Stimulated activated CD4-positive, alpha-beta T cell treated with anti-CD3 and anti-CD28 coated beads, Interleukin-4, amount 100 ng/mL, for 4 hours (primary cell): ENCODE results near the gene C2.

ENCODE experiments used
- DNase-seq, 2 experiments: peaks; one replicate each; pipeline ENCODE4 v3.0.0-alpha.2; 2020

C2 gene

GRCh38 chr6:31927242-31927862 lies at the start of gene C2:
C2 (plus strand) TSS chr6:31927717; CDS start chr6:31927753, 36 bp downstream.
- no peak for DNase-seq

GRCh38 chr6:31878222-31878621 lies 49.3 kb upstream of the C2 start:
- no peak for DNase-seq

DNA sequence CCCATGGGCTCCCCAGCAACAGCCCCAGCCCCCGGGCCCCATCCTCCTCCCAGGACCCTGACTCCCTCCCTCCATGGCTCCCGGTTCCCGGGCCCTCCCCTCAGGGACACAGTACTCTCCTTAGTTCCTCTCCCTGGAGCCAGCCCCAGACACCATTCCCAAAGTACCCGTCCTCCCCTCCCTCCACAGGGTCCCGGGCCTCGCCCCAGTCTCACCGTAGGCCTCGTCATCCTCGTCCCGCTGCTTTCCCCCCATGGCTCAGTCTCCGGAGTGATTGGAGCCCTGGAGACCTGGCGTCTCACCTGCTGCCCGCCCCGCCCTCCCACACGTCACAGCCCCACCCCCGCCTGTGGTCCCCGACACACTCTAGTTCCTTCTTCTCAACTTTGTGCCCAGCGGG lies 48.8 kb upstream of the C2 start, which contains the start of gene SLC44A4:
TSS of gene SLC44A4 (minus strand) at position 272 of the 400 bp plus-strand sequence. CDS start at position 255, 17 bp downstream.
- no peak for DNase-seq

GRCh38 chr6:31879143-31879542 lies 48.4 kb upstream of the C2 start:
- no peak for DNase-seq

- no peak for DNase-seq
Measured at GRCh38 chr6:31879901-31880300, 47.6 kb upstream of the C2 start.

GRCh38 chr6:31880616-31881015 lies 46.9 kb upstream of the C2 start:
- no peak for DNase-seq

DNA sequence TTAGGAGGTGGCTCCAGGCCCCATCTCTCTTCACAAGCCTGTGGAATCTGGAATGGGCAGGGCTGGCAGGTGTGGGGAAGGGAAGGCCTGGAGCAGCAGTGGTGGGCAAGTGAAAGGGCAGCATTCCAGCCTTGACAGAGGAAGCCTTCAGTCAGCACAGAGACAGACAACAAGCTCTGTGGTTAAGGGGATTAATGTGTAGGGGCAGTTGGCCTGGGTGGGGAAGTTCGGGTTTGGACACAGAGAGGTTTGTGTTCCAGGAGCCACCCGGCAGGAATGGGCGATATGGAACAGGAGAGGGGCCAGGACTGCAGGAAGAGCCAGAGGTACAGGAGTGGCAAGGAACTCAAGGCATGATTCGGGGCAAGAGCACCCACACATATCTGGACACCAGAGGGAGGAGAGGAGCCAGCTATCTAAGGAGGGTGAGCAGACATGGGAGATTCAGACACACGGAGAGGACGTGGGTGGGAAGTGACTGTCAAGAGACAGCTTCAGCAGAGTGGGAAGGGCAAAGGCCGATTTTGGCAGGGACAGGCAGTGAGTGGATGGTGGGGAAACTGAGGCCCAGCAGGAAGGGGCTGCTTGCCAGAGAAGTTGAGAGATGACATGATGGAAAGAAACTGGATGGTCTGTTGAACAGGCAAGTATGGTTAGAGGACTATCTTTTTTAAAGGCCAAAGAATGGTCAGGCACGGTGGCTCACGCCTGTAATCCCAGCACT lies 46.2 kb upstream of the C2 start:
- no peak for DNase-seq

- DNase-seq = no peak
Measured at GRCh38 chr6:31882344-31882743, 45.2 kb upstream of the C2 start.

GRCh38 chr6:31883676-31884075 lies 43.8 kb upstream of the C2 start:
- no peak for DNase-seq

DNA sequence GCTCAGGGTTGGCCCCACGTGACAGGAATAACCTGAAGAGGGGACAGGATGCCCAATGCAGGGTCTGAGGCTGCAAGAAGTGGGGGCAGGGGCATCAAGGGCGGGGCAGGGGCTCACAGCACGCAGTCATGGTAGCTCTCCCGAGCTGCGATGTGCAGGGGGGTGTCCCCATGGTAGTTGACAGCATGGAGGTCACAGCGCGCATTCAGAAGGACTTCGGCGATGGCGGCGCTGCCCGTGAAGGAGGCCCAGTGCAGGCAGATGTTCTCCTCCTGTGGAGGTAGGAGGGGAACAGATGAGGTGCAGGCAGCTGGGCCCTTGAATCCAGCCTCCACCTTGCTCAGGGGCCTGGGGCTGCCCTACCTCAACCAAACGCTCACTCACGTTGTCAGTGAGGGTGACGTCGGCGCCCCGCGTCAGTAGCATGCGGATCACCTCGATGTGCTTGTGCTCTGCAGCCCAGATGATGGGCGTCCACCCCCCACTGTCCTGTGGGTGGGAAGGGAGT lies 42.9 kb upstream of the C2 start:
- no peak for DNase-seq

DNA sequence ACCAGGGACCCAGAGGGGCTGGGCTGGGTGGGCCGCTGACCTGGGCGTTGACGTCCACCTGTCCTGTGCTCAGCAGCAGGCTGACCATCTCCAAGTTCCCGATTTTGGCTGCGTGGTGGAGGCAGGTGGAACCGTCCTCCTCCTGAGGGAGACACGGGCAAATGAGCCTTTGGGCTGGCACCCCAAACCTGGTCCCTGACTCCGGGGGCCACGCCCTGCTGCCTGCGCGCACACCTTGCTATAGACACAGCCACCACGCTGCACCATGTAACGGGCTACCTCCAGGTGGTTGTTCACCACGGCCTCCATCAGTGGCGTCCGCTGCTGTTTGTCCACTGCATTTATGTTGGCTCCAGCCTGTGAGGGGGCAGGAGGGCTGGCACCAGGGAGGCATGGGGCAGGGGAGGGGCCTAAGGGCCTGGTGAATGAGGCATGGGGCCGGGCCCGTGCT lies 41.0 kb upstream of the C2 start:
- DNase-seq = no peak

DNA sequence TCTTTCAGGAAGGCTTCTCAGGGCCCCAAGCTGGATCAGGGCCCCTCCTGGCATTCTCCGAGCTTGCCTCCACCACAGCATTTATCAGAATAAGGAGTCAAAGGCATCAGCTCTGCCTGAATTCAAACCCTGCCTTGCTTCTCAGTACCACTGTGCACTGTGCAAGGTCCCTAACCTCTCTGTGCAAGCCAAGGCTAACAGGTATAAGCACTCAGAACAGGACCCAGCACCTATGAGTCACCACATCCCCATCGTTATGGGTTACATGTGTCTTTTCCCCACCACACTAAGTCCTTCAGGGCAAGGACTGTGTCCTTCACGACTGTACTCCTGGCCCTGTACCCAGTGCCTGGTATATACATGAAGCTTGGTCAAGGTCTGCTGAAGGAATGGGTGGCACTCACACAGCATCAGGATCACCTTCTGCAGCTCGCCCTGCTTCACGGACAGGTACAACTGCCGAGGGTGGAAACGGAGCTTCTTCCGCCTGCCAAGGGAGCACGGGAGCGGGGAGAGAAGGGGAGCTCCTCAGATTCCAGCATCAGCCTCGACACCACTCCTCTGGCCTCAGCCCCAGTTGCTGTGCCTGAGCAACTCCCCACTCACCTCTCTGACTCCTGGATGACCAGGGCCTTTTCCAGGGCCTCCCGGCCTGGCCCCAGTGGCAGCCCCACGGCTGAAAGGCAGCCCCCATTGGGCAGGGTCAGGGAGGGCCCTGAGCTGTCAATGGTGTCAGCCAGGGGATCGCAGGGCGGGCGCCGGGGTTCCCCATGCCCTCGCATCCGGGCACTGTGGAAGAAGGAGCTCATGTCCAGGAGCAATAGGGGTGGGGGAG lies 40.1 kb upstream of the C2 start:
- no peak for DNase-seq

DNA sequence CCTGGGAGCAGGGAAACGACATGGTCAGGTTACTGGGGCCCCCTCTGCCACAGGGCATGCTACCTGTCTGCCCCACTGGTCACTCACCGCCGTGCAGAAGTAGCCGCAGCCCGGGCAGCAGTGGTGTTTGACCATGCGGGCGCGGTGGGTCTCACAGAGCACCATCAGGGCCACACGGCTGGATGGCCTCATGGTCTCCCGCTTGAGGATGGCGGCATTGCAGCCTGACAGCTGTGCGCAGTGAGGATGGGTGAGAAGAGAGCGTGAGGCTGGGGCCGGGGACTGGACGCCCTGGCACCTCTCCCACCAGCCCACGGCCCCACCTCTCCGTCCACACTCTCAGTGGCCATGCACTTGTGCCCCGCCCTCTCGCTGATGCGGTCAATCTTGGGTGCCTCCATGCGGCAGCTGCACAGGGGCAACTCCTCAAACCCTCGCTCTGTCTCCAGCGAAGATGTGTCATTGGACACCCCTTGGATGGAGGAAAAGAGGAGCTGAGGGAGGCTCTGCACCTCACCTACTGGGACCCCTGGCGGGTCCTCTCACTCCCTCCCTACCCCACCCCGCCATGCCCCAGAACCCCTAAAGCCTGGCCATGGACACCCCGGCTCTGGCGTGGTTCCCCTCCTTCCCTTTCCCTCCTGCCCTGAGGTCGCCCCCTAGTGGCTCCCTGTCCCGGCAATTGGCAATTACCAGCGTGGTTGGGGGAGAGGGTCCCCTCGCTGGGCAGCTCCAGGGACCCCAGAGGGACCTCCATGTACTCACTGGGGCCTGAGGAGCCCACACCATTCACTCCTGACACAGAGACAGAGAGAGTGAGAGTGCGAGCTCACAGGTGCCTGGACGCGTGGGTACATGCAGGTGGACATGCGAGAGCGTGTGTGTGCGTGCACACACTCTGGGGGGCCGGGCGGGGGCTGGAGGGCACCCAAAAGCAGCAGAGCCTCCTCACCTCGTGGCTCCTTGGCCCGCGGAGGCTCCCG lies 39.0 kb upstream of the C2 start:
- DNase-seq = peak; percentile 27 to 61

- DNase-seq = no peak
Measured at GRCh38 chr6:31889331-31889972, 38.1 kb upstream of the C2 start.

DNA sequence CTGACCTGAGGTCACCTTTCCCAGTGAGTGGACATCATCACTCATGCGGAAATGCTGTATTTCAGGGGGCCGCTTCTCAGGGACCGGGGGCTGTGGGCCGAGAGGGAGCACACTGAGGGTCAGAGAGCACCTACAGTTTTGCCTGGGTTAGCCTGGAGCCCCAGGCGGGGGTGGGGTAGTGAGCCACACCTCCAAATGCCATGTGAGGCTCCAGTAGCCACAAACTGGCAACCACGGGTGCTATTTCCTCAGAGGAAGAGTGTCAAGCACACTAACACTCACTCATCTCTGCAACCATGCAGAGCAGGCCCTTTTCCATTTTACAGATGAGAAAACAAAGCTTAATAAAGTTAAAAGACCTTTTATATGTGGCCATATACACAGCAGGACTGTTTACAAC lies 34.7 kb upstream of the C2 start:
- no peak for DNase-seq

DNA sequence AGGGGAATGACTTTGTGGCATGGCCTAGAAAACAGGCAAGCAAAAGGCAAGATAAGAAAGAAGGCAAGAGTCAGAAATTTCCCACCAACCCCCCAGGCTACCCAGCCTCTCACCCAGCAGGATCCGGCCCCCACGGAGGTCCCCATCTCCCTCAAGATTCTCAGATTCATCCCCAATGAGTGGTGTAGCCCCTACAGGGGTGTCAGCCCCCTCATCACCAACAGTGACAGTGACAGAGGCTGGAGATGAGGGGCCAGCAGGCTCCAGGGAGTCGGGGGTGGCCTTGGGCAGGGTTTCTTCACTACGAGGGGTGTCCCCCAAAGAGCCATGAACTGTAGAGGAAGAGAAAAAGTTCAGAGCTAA lies 31.0 kb upstream of the C2 start:
- no peak for DNase-seq

DNA sequence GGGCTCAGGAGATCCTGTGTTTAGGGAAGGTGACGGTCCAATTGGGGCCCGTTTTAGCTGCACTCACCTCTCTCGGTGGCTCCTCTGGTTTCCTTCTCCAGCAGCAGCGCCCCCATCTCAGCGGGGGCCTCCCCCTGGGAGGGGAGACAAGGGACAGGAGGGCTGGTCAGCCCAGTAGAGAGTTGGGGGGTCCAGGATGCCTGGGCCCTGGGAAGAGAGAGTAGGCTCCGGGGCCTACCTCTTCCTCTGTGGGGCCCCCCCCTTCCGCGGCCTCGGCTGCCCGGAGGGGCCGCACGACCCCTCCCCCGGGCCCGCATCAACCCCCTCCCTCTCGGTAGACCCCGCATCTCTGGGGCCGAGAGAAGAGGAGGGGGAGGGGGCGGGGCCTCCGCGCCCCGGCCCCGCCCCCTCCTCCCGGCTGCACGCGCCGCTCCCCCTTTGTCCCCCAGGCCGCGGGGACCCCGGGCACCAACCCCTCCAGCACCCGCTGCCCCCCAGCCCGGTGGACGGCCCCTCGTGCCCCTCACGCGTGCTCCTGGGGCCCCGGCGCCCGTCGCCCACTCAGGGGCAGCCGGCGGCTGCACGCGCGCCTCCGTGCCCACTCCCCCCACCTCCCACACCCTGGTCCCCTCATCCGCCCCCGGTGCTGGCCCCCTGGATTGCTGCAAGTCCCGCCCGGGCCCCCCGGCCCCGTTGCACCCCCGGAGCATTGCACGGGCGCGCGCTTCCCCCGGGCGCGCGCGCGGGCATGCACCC lies 30.5 kb upstream of the C2 start:
- DNase-seq = no peak

- DNase-seq = peak; percentile 79 to 84
Measured at GRCh38 chr6:31897612-31898382, 29.7 kb upstream of the C2 start, which contains the start of gene EHMT2. EHMT2 (minus strand) TSS chr6:31897698; CDS start chr6:31897677, 21 bp downstream.

- peak in 1 of 2 experiments; percentile 19 for DNase-seq
Measured at GRCh38 chr6:31898383-31899011, 29.0 kb upstream of the C2 start.
